HepG2 (cell line): Measurements from ENCODE around the gene ACTN1. TPM values are rescaled to one million over a fixed set of nuclear protein-coding genes. Genes with fewer than 3 reads are reported as not detected.

Experiments
- ATAC-seq: fragments of 200-7000 bp; cut with Tn5 transposase; 3 replicates; pipeline ENCODE4 v1.9.1; 2020; ENCODE audit warnings: mild to moderate bottlenecking, moderate library complexity
- BruUV-seq: library from RNA; stranded (reverse); fragments of 400-500 nt; replicated peaks from 2 replicates; lab custom pipeline; 2021; lab: Mats Ljungman, UMichigan
- CTCF ChIA-PET: fragments of 300-600 bp; formaldehyde crosslinking; extraction: SDS; loops from one replicate; lab custom pipeline; 2021; ENCODE audit warnings: low total read pairs, inconsistent platforms, low intra/inter-chr PET ratio; lab: Yijun Ruan, JAX
- POLR2A ChIA-PET: fragments of 350-600 bp; sonication (Branson Sonifier 250); formaldehyde crosslinking; loops from one replicate; lab custom pipeline; 2020; ENCODE audit warnings: antibody characterized with exemption, inconsistent platforms; lab: Yijun Ruan, JAX
- DNase-seq: peaks from one replicate; pipeline ENCODE4 v3.0.0-alpha.2; 2015; ENCODE audit warnings: low spot score
- FAIRE-seq: peaks from 3 replicates; lab custom pipeline; 2011; peaks lifted over from hg19 to GRCh38; lab: Jason Lieb, UNC
- H2AFZ ChIP-seq: one replicate; pipeline ENCODE4 v1.6.1; 2011; ENCODE audit warnings: low read length, inconsistent platforms
- H3K27ac ChIP-seq: fragments of 300-600 bp; 3 replicates; pipeline ENCODE4 v1.8.0; 2011; ENCODE audit warnings: mixed run types, mild to moderate bottlenecking, mixed read lengths, low read length, inconsistent platforms; ENCODE audit not compliant: insufficient read depth; ENCODE audit errors: extremely low read length
- H3K27me3 ChIP-seq, 2 experiments: fragments of 200-600 bp in 1 of 2; 2 replicates in 1 of 2; 3 replicates in 1 of 2; pipeline versions ENCODE4 v1.6.0 to v1.8.0; 2011; ENCODE audit warnings: low read length in 2 of 2, mild to moderate bottlenecking in 2 of 2, moderate library complexity in 2 of 2, inconsistent platforms in 1 of 2; ENCODE audit not compliant: insufficient read depth in 2 of 2, control insufficient read depth in 1 of 2
- H3K36me3 ChIP-seq, 2 experiments: fragments of 200-600 bp in 1 of 2; replicated peaks in 1 of 2; 2 replicates in 1 of 2; 3 replicates in 1 of 2; pipeline versions ENCODE4 v1.5.1 to v1.8.0; 2011; ENCODE audit warnings: low read length in 2 of 2, inconsistent platforms in 1 of 2; ENCODE audit not compliant: insufficient read depth in 2 of 2, control insufficient read depth in 1 of 2
- H3K4me1 ChIP-seq: 2 replicates; pipeline ENCODE4 v1.5.1; 2012; ENCODE audit warnings: low read length, inconsistent platforms; ENCODE audit not compliant: insufficient read depth
- H3K4me2 ChIP-seq: 2 replicates; pipeline ENCODE4 v1.6.0; 2011; ENCODE audit warnings: low read depth, low read length, inconsistent platforms
- H3K4me3 ChIP-seq, 3 experiments: fragments of 200-600 bp in 1 of 3; sonication (generic), shearing (Covaris generic) in 1 of 3; replicated peaks in 1 of 3; 2 replicates each; pipeline ENCODE4 v1.5.1; 2011 to 2016; ENCODE audit warnings: low read length in 3 of 3, inconsistent platforms in 2 of 3, low read depth in 2 of 3, mild to moderate bottlenecking in 2 of 3, control low read depth in 1 of 3, mixed read lengths in 1 of 3; ENCODE audit not compliant: insufficient read depth in 1 of 3
- H3K79me2 ChIP-seq: one replicate; pipeline ENCODE4 v1.6.1; 2011; ENCODE audit warnings: low read length, inconsistent platforms; ENCODE audit not compliant: insufficient read depth
- H3K9ac ChIP-seq: 2 replicates; pipeline ENCODE4 v1.6.0; 2011; ENCODE audit warnings: mild to moderate bottlenecking, low read depth, low read length, inconsistent platforms; ENCODE audit not compliant: insufficient read depth
- H3K9me3 ChIP-seq: 2 replicates; pipeline ENCODE4 v1.5.1; 2012; ENCODE audit warnings: mild to moderate bottlenecking, low read length
- H4K20me1 ChIP-seq: 2 replicates; pipeline ENCODE4 v1.6.0; 2011; ENCODE audit warnings: inconsistent platforms, mild to moderate bottlenecking, low read length, moderate library complexity; ENCODE audit not compliant: insufficient read depth
- ADNP ChIP-seq: sonication (generic); formaldehyde crosslinking; IDR thresholded peaks from 2 replicates; pipeline ENCODE4 v1.4.0; 2020; ENCODE audit warnings: missing genetic modification reagents
- ATAD3A ChIP-seq: sonication (generic); formaldehyde crosslinking; IDR thresholded peaks from 2 replicates; pipeline ENCODE4 v1.4.0; 2020; ENCODE audit warnings: missing genetic modification reagents
- ATF7-NPFF ChIP-seq: sonication (generic); formaldehyde crosslinking; IDR thresholded peaks from 2 replicates; pipeline ENCODE4 v1.8.1; 2023; ENCODE audit warnings: mild to moderate bottlenecking, low read depth, missing genetic modification reagents, moderate library complexity
- CC2D1A ChIP-seq: sonication (generic); formaldehyde crosslinking; IDR thresholded peaks from 2 replicates; pipeline ENCODE4 v1.8.1; 2023; ENCODE audit warnings: mild to moderate bottlenecking, missing genetic modification reagents
- DDIT3 ChIP-seq: sonication (generic); formaldehyde crosslinking; IDR thresholded peaks from 2 replicates; pipeline ENCODE4 v1.4.0; 2020; ENCODE audit warnings: mild to moderate bottlenecking, missing genetic modification reagents
- HNF4G ChIP-seq, 2 experiments: sonication (generic) in 1 of 2; formaldehyde crosslinking in 1 of 2; IDR thresholded peaks; 2 replicates each; pipeline versions ENCODE4 v1.4.0 to v1.6.1; 2011 to 2020; ENCODE audit warnings: borderline replicate concordance in 2 of 2, low read depth in 2 of 2, mild to moderate bottlenecking in 2 of 2, low read length in 1 of 2, missing genetic modification reagents in 1 of 2, moderate library complexity in 1 of 2
- MEIS1 ChIP-seq: sonication (generic); formaldehyde crosslinking; IDR thresholded peaks from 2 replicates; pipeline ENCODE4 v1.9.0; 2021; ENCODE audit warnings: mild to moderate bottlenecking, missing genetic modification reagents, moderate library complexity, borderline replicate concordance
- NCOR1 ChIP-seq: fragments of 200-600 bp; sonication (generic); IDR thresholded peaks from 2 replicates; pipeline ENCODE4 v1.7.0; 2017; ENCODE audit warnings: antibody characterized with exemption, low read length, borderline replicate concordance
- POLR2AphosphoS2 ChIP-seq: IDR thresholded peaks from 2 replicates; pipeline ENCODE4 v1.6.1; 2011; ENCODE audit warnings: low read depth, low read length, improper control_type of control experiment
- RFX3 ChIP-seq: IDR thresholded peaks from 2 replicates; pipeline ENCODE4 v1.6.1; 2016; ENCODE audit warnings: missing biosample characterization, missing genetic modification reagents
- TFE3 ChIP-seq: IDR thresholded peaks from 2 replicates; pipeline ENCODE4 v1.6.1; 2016
- ZBTB44 ChIP-seq: sonication (generic); formaldehyde crosslinking; IDR thresholded peaks from 2 replicates; pipeline ENCODE4 v1.4.0; 2020; ENCODE audit warnings: missing genetic modification reagents
- ZNF335 ChIP-seq: sonication (generic); formaldehyde crosslinking; IDR thresholded peaks from 2 replicates; pipeline ENCODE4 v1.4.0; 2020; ENCODE audit warnings: missing genetic modification reagents
- ZNF746 ChIP-seq: sonication (generic); formaldehyde crosslinking; IDR thresholded peaks from 2 replicates; pipeline ENCODE4 v1.8.0; 2022; ENCODE audit warnings: mild to moderate bottlenecking, missing genetic modification reagents
- WGBS: methylation state at CpG from one replicate; pipeline ENCODE4 v1.1.6; 2017; ENCODE audit warnings: low lambda C conversion rate; 5-methylcytosine and 5-hydroxymethylcytosine counted together
- in situ Hi-C: cut with HindIII; loops from 2 replicates; pipeline ENCODE4 v1.10.0; 2017; ENCODE audit warnings: low pct_unique_long_range_greater_than_20kb; ENCODE audit not compliant: extremely low pct_ligation_motif_present
- intact Hi-C: fragments of 100-400 bp; cut with micrococcal nuclease; formaldehyde crosslinking; loops from one replicate; pipeline ENCODE4 v1.10.0; 2022; ENCODE audit not compliant: unreplicated experiment
- polyA plus RNA-seq, 8 experiments: library from polyadenylated mRNA; depleted of rRNA in 3 of 8; stranded (reverse) in 7 of 8; unstranded in 1 of 8; fragments of >200 nt; fragmentation: Illumina TruSeq in 4 of 8; extraction: Trizol in 4 of 8; gene quantifications; 2 replicates each; pipeline versions ENCODE4 v1.2.1 to v1.2.3, GENCODE V29; 2011 to 2016; ENCODE audit warnings: low read depth in 4 of 8, missing spikeins in 1 of 8, mixed read lengths in 1 of 8; ENCODE audit not compliant: insufficient read depth in 1 of 8
- total RNA-seq, 5 experiments: library from RNA; depleted of rRNA; stranded (reverse); fragments of >200 nt; fragmentation: Illumina TruSeq; extraction: Trizol; gene quantifications; 2 replicates each; pipeline ENCODE4 v1.2.3, GENCODE V29; 2016; ENCODE audit warnings: low read depth in 1 of 5

Gene ACTN1
- total and polyA plus RNA-seq, 2 of the 13 experiments (the other 11 are each of a cell fraction or from before 2014, with no cell fraction given) = 58.6 to 162 TPM

- CTCF ChIA-PET = no interaction called here
Observed at GRCh38 chr14:69006346-69006745, 27.2 kb upstream of the ACTN1 start.

More at GRCh38 chr14:69006346-69006745, 27.2 kb upstream of the ACTN1 start:
- DNase-seq = no peak
- FAIRE-seq = no peak
- WGBS = 47% methylated on average over 3 of the region's 5 CpGs
- BruUV-seq = no TSS peak
- intact Hi-C loops (no loop called here), in situ Hi-C loops (no loop called here)
- H3K27ac ChIP-seq = no peak overlapping the region
- H3K9me3 ChIP-seq = no peaks in the 10 kb centered on the region
- no peaks in the 10 kb centered on the region for H3K36me3 ChIP-seq
- peaks cover 28% of the 10 kb centered on the region for H3K4me1 ChIP-seq
- ATAC-seq = no peak
- no peak overlapping the region for H3K4me2 ChIP-seq
- no peak overlapping the region for H3K9ac ChIP-seq
- H2AFZ ChIP-seq = no peak overlapping the region
- peaks cover 0 to 26% of the 10 kb centered on the region in 2 experiments; a peak in 3 of 5 replicates for H3K27me3 ChIP-seq
- POLR2A ChIA-PET = interaction anchor here (1.6 kb wide), 1 partner anchor 28 kb away, joined by 4 read pairs; no protein-coding TSS in a partner anchor
- H3K4me3 ChIP-seq = no peak overlapping the region
- H4K20me1 ChIP-seq = no peaks in the 10 kb centered on the region
- no peak for TF ChIP-seq MEIS1
- TF ChIP-seq ATAD3A (CRISPR knock-in tag) = no peak
- TF ChIP-seq ZNF746 = no peak
- TF ChIP-seq POLR2AphosphoS2 = no peak
- no peak for TF ChIP-seq TFE3 (CRISPR knock-in tag)
- no peak for TF ChIP-seq RFX3 (CRISPR knock-in tag)
- TF ChIP-seq ATF7-NPFF (CRISPR knock-in tag) = no peak
- no peak for TF ChIP-seq CC2D1A (CRISPR knock-in tag)
- TF ChIP-seq ADNP = no peak
- TF ChIP-seq ZNF335 (CRISPR knock-in tag) = no peak
- TF ChIP-seq HNF4G (IDR thresholded peaks at IDR 0.05; ENCODE audit: borderline replicate concordance, low read depth, low read length) = no peak
- TF ChIP-seq HNF4G (CRISPR knock-in tag; IDR thresholded peaks at IDR 0.05; ENCODE audit: borderline replicate concordance, low read depth) = no peak
- no peak for TF ChIP-seq DDIT3 (CRISPR knock-in tag)
- TF ChIP-seq ZBTB44 (CRISPR knock-in tag) = no peak
- TF ChIP-seq NCOR1 = no peak
- no peaks in the 10 kb centered on the region for H3K79me2 ChIP-seq
